Peyer's patch (tissue), 4 donors: ENCODE results near the gene SYT13.

Experiments
- CTCF ChIP-seq, 6 experiments: fragments of 450-650 bp in 4 of 6; fragments of 200-600 bp in 2 of 6; sonication (generic) in 1 of 6; IDR thresholded peaks; one replicate each; pipeline ENCODE4 v1.5.1; 2017 to 2019; ENCODE audit warnings: antibody characterized with exemption in 6 of 6, mild to moderate bottlenecking in 3 of 6, moderate library complexity in 1 of 6
- POLR2A ChIP-seq, 2 donors: fragments of 450-650 bp; IDR thresholded peaks; one replicate each; pipeline ENCODE4 v1.5.1; 2017; ENCODE audit warnings: antibody characterized with exemption in 2 of 2, mild to moderate bottlenecking in 2 of 2, moderate library complexity in 2 of 2

- TF ChIP-seq CTCF (IDR thresholded peaks at IDR 0.05) (no peak), POLR2A (IDR thresholded peaks at IDR 0.05) (no peak)
Observed at GRCh38 chr11:45324459-45324858, 38.3 kb upstream of the SYT13 start.
